Inferior parietal cortex (tissue), 1 donor: ENCODE data around the gene LZTR1.

Experiments
- DNase-seq: peaks from one replicate; pipeline ENCODE4 v3.0.0-alpha.2; 2016; ENCODE audit errors: extremely low spot score

The LZTR1 gene

GRCh38 chr22:21015466-21016006 is 33.4 kb downstream of the LZTR1 start:
- DNase-seq: no peak

- no peak for DNase-seq
Measured at GRCh38 chr22:21016644-21017420, 34.7 kb downstream of the LZTR1 start.

GRCh38 chr22:21018314-21018713 is 36.2 kb downstream of the LZTR1 start:
- DNase-seq: no peak

- no peak for DNase-seq
Measured at GRCh38 chr22:21020802-21021429, 38.8 kb downstream of the LZTR1 start.

- DNase-seq: no peak
Measured at GRCh38 chr22:21022507-21022906, 40.4 kb downstream of the LZTR1 start.

GRCh38 chr22:21022955-21023614 is 41.0 kb downstream of the LZTR1 start:
- DNase-seq: no peak

- DNase-seq: no peak
Measured at GRCh38 chr22:21025266-21025665, 43.2 kb downstream of the LZTR1 start.

- no peak for DNase-seq
Measured at GRCh38 chr22:21025763-21026755, 44.0 kb downstream of the LZTR1 start.

GRCh38 chr22:21026783-21027692 is 44.9 kb downstream of the LZTR1 start:
- DNase-seq: no peak

- DNase-seq: no peak
Measured at GRCh38 chr22:21028277-21029251, 46.5 kb downstream of the LZTR1 start.

- DNase-seq: no peak
Measured at GRCh38 chr22:21029486-21030025, 47.5 kb downstream of the LZTR1 start.

- DNase-seq: no peak
Measured at GRCh38 chr22:21030032-21030431, 47.9 kb downstream of the LZTR1 start.

- DNase-seq: no peak
Measured at GRCh38 chr22:21030621-21031544, 48.8 kb downstream of the LZTR1 start.

GRCh38 chr22:21031545-21032036 is 49.5 kb downstream of the LZTR1 start:
- no peak for DNase-seq

- no peak for DNase-seq
Measured at GRCh38 chr22:21032037-21032867, 50.2 kb downstream of the LZTR1 start, which contains the start of gene SLC7A4. SLC7A4 (minus strand) TSS chr22:21032561; CDS start chr22:21031812, 749 bp downstream.
